Measurements from ENCODE around the gene PER2.
"Not testable (repeated sequence)": the region's sequence is repeated elsewhere in the genome, so short reads cannot be mapped to it uniquely, and the experiment has no call there.

PER2 gene

DNA sequence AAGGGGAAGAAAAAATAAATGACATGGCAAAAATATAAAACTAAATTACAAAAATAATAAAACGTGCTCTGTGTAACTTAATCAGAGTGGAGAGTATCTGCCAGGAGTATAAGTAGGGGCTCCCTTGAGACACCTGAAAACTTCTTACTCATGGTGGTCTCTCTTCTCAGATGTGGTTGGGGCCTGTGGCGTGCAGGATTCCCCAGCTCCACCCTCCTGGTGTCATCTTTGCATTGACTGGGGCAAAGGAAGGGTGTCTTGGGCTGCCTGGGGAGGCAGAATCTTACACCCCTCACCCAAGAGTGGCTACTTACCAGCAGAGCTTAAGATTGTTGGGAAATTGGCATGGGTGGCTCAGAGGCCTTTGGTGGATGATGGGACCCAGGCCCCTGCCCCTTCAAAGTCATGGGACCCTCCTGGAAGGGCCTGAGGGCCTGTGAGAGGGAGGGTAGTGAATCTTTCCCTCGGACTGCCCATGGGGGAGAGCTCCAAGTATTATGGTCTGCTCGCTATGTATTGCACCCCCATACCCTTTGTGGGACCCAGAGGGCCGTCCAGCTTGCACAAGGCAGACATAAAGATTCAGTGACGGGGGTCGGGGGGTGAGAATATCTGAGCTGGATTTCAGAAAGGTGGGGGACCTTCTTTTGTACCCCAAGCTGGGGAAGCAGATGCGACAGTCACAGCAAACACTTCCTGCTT is 25.0 kb upstream of the PER2 start:
- no peak for DNase-seq

DNA sequence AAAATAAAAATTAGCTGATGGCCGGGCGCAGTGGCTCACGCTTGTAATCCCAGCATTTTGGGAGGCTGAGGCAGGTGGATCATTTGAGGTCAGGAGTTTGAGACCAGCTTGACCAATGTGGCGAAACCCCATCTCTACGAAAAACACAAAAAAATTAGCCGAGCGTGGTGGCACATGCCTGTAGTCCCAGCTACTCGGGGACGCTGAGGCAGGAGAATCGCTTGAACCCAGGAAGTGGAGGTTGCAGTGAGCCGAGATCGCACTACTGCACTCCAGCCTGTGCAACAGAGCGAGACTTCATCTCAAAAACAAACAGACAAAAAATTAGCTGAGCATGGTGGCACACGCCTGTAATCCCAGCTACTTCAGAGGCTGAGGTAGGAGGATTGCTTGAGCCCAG is 22.3 kb upstream of the PER2 start:
- DNase-seq = not testable (repeated sequence)

DNA sequence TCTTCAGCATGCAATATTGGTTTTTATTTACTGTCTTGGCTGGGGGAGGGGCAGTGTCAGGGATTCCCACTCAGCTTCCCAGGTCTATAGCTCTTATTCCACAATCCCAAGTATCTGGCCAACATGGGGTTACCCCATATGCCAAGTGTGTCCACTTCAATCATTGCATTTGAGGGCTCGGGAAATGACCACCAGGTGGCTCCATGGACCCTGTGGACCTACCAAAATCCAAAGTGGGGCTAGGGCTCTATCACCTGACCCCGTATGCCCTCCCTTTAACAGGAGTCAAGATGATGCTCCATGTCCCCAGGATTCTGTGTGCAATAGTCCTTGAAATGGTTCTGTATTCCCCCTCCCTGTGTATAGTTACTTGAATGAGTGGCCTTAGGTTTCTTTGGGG is 19.8 kb upstream of the PER2 start:
- no peak for DNase-seq

DNA sequence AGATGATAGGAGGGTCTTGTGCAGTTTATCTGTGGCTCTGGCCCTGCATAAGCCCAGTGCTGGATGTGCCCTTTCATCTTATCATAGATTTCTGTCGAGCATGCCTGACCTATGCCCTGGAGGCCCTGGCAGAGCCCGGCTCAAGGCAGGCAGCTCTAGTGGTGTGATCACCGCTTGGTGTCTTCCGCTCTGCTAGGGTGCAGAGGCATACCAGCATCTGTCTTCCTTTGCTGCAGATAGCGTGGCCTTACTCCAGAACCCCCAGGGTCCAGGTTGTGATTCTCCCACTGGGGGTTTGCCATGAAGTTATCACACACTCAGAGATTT is 18.2 kb upstream of the PER2 start:
- no peak for DNase-seq

DNA sequence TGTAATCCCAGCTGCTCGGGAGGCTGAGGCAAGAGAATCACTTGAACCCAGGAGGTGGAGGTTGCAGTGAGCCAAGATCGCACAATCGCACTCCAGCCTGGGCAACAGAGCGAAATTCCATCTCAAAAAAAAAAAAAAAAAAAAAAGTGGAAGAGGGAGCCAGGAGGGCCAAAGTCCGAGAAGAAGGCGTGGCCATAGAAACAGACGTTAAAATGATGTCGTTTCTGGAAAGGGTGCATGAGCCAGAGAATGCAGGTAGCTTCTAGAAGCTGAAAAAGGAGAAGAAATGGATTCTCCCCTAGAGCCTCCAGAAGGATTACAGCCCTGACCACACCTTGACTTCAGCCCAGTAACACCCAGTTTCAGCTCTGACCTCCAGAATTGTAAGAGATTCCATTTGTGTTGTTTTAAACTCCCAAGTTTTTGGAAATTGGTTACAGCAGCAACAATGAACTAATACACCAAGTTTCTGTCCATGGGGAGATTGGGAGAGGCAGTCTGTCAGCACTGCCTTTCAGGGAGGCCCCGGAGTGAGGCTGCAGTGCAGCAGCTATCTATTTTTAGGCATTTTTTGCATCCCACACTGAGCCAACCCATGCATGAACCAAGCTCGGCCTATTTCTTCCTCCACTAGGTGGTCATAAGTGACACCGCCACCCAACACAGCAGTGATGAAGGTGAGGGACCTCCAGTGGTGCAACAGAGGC is 17.7 kb upstream of the PER2 start:
- DNase-seq = no peak

DNA sequence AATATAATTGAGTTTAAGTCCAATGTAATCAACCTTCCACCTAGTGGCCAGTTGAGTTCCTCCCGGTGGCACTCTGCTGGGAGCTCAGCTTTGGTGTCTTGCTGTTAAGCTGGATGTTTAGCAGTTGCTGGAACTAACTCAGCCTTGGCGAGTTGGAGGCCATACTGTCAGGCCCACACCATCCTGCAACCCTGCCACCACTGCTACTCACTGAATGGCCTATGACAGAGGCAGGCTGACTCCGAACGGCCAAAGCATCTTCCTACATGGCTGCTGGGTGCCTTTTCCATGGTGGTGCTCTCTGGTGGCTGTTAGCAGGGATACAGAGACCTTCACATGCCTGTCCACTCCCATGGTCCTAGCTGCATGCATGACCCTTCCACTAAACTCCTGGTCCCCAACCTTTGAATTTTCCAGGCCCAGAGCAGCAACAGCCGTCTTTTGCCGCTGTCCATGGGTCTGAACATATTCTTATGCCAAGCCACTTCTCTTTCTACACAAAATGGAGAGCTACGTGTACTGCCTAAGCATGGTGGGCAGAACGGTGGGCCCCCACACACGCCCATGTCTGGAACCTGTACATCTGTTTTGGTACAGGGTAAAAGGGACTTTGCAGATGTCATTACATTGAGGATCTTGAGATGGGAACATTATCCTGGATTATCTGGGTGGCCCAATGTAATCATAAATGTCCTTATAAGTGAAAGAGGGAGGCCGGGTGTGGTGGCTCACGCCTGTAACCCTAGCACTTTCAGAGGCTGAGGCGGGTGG is 16.9 kb upstream of the PER2 start:
- DNase-seq = no peak

DNA sequence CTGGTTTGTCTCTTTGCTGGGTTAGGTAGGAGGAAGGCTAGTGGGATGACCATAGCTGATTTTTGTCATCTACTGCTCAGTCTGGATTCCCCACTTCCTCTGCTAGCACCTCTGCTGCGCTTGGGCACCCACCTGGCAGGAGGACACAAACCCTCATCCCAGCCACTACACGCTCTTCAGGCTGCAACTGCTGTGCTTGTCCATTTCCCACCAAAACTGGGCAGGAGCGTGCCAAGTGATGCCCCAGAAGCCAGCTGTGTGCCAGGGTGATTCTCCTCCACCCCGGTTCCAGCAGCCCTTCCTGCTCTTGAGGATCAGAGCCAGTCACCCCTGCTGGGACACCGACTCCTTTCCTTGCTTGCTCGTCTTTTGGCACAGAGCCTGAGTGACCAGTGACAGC is 15.7 kb upstream of the PER2 start:
- no peak for DNase-seq

DNA sequence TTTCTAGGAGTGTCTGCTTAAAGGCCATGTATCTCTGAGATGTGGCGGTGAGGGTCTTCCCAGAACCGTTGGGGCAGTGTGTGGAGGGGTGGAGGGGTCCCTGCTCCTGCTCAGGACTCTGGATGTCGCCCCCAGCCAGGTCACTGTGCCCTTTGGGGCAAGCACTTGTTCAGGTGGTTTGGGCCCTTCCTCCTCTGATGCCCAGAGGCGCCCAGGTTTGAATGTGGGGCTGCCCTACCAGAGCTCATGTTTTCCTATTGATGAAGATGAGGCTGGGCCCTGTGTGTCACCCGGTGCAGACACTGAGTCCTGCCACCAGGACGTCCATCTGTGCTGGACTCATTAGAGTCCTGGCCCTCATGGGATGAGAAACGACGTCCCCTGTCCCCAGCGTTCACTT is 14.3 kb upstream of the PER2 start:
- DNase-seq = no peak

DNA sequence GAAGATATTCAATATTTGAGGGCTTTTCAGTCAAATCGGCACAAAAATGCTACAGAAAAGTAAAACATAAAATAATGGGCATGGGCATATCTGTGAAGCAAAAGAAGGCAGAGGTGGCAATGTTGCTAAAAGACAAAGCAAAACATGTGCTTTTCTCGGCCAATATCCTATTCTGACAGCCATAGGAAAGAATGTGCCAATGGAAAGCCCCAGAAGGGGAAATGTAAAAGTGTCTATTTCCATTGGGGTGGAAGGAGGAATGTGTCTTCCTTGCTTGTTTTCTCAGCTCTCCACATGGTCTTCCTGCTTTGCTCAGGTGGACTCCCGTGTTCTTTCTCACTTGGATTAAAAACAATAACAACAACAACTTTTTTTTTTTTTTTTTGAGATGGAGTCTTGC is 13.7 kb upstream of the PER2 start:
- no peak for DNase-seq

DNA sequence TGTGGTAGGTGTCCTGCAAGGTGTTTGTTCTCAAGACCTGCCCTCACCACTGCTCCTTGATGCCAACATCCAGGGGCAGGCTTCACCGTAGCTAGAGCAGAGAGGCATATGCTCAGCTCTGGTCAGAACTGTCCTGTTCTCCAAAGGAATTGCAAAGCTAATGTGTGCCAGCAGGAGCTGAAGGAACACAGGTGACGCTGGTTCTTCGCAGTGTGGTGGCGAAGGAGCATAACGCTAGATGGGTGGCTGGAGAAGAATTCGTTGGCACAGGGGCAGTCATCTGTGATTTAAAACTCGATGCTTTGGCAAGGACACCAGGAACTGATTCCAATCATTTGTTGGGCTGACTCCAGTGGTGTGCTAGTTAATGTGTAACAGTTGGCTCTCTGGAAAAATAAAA is 11.4 kb upstream of the PER2 start:
- DNase-seq = no peak

DNA sequence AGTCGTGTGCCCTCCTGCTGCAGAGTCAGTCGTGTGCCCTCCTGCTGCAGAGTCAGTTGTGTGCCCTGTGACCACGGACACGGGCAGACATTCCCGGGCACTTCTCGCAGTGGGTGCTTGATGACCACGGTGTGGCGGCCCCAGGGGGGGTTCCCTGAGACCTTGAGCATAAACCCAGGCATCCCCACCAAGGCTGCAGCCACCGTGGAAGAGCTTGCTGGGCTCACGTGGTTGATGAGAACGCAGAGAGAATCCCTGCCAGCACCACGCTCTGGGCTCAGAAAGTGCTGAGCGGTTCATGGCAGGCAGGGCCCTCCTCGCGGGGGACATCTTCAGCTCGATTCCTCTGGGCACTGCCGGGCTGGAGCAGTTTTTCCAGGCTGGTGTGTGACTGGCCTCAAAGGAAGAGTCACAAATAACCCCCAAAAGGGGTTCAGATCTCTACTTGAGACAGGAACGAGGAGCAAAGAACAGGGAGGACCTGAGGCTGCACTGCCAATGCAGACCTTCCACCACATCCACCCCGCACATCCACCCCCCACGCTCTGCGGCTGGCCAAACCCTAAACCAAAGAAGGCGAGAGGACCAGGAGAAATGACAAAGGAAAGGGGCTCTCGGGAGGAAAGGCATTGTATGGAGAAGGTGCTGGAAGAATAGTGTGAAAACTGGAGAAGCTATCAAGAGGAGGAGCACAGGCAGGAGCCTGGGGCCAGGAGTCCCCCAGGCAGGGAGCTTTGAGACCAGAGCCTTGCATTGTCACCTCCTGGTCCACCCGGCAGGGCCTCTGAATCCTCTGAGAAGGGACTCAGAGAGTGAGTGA is 8.4 kb upstream of the PER2 start:
- DNase-seq = no peak

DNA sequence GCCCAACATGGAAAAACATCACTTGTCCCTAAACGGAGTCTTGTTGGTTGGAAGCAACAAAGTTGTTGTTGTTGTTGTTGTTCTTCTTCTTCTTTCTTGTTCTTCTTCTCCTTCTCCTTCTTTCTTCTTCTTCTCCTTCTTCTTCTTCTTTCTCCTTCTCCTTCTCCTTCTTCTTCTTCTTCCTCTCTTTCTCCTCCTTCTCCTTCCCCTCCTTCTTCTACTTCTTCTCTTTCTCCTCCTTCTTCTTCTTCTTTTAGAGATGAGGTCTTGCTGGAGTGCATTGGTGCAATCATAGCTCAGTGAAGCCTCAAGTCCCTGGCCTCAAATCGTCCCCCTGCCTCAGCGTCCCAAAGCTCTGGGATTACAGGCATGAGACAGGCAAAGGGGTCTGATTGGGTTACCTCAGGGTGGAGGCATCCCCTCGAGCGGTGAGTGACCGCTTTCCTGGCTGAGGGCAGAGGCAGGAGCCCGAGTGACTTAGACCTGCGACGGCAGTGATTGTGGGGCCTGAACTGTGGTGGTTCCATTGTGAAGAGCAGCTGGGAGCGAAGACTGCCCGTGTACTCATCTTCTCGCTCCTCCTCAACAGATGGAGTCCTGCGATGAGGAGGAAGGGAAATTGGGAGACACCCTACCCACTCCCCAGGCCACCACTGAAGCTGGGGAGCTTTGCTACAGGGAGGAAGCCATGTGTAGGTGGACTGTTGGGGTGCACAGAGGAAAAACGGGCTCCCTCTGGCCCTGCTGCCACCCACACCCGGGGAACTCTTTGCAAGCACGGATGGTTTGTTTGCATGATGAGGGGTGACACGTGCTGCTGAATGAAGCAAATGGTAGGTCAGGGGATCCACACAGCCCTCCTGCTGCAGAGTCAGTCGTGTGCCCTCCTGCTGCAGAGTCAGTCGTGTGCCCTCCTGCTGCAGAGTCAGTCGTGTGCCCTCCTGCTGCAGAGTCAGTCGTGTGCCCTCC is 7.0 kb upstream of the PER2 start:
- no peak for DNase-seq

DNA sequence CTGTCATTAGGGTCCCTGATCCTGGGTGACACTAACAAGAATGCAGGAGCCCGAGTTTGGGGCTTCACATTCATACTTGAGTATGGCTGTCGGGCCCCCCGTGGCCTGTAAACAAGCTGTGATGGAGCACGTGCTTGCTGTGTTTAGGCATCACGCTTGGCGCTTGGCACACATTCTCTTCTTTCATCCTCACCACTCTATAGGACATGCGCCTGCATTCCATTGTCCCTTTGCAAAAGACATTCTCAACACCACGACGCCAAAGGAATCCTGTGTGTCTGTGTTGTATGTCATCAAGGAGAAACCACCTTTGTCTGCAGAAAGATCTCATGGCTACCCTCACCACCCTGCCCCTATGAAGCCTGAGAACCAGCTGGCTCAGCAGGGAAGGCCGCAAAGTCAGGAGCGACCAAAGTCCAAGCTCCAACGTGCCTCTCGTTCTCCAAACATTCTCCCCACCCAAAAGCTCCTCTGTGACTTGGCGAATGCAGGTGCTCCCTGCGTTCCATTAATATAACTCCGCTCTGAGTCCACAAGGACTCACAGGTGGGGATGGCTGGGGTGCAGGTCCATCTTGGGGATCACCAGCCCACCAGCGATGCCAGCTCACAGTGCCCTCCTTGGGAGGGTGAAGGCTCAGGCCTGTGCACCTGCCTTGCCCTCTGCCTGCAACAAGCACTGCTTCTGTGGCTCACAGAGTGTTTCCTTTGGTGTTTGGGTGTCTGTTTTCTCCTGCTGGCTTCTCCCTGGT is 6.2 kb upstream of the PER2 start:
- no peak for DNase-seq

DNA sequence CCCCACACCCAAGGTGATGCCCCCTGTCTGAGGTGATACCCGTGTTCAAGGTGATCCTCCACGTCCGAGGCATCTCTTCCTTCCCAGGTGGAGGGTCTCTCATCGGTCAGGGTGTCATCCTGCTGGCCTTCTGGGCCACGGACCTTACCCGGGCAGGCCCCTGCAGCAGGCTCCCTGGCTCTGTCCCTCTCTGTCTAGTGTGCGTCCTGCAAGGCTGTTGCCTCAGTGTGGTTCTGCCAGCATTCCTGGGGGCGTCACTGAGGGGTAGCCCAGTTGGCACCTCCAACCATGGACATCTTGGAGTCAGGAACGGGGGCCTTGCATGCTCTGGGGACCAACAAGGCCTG is 5.6 kb upstream of the PER2 start:
- no peak for DNase-seq

DNA sequence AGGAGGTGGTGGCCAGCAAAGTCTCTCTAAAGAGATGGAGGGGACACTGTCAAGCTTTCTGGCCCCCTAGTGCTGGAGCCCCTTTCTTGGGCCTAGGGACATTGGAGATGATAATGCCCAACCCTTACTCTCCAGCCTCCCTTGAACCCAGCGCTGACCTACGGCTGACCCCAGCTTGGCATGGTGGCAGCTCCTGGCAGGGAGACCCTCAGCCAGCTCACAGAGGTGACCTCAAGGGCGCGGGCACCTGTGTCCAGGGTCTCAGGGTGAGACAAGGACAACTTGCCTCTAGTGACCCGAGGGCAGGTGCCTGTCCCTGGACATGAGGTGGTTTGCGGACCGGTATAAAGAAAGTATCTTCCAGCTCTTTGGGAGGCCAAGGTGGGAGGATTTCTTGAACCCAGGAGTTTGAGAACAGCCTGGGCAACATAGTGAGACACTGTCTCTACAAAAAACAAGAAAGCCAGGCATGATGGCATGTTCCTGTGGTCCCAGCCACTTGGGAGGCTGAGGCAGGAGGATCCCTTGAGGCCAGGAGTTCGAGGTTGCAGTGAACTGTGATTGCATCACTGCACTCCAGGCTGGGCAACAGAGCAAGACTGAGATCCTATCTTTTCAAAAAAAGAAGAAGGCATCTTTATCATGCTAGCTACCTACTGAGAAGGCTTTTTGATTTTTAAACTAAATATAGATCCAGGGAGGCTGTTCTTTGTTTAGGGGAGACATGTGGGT is 3.3 kb upstream of the PER2 start:
- no peak for DNase-seq

DNA sequence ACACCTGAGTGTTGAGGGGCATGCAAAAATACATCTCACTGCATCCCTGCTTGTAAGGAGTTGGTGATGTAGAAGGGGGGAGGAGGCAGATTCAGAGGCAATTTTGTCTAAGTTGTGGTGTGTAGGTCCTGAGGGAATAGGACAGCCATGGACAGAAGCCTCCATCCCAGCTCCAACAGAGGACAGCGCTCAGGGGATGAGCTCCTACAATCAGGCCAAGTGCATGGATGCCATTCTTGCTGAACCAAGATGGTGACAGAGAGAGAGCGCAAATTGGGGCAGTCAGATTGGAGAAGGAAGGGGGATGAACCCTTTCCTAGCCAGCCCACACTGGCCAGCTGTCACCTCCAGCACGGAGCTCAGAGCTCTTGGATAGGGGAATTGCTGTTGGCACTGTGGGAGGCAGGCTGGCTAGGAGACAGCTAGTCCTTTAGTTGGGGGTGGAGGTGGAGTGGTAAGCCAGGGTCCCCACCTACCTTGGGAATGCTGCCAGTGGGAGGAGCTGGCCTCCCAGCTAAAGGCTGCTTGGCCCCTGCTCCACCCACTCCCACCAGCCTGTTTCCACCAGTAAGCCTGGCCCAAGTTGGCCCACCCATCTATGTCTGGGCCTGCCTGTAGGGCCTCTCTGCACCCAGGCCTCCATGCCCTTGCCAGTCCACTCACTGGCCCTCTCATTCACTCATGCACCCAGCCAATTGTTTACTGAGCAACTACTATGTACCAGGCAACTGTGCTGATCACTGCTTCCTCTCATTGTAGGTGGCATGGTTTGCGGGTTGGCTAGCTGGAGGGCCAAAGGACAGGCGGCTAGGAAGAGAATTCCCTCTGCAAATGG is 2.5 kb upstream of the PER2 start:
- no peak for DNase-seq

DNA sequence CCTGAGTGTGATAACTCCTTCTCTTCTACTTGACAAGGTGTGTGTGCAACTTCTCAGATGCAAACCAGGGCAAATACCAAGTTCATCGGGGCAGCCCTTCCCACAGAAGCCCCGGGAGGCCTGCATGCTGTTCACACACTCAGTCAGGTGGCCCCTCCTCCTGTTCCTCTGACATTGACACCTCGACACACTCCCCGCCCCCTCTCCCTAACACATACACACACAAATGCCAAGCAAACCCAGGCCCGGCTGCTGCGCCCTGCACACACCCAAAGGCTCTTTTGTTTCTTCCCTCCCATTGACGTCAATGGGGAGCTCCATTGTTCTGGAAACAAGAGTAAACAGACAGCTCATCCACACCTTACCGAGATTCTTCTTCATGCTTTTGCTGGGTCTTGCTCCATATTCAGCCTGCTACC is 1.7 kb upstream of the PER2 start:
- DNase-seq = peak; percentile 40

DNA sequence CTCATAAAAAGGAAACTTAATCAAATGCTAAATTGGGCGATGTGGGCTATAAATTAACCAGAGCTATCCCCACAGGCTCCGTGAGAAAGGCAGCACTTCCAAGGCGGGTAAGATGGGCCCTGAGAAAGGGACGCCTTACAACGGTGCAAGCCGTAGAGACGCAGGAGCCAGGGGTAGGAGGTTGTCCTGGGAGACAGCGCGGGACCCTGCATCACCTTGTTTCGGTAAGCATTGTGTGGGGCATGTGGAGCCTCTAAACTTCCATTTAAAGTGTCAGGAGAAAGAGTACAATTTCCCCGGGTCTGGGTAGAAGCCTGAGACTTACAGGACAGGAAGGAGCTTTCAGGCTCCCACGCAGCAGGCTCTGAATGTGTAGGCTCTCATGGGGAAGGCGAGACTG is 1.2 kb upstream of the PER2 start:
- no peak for DNase-seq
